SH-SY5Y (cell line): ENCODE data around the gene STH.

Experiments used
- GATA2 ChIP-seq: IDR thresholded peaks from 2 replicates; pipeline ENCODE4 v1.6.1; 2011; ENCODE audit warnings: mild to moderate bottlenecking, low read depth, low read length
- GATA3 ChIP-seq: IDR thresholded peaks from 2 replicates; pipeline ENCODE4 v1.6.1; 2011; ENCODE audit warnings: low read depth, mild to moderate bottlenecking, low read length, moderate library complexity

The STH gene

DNA sequence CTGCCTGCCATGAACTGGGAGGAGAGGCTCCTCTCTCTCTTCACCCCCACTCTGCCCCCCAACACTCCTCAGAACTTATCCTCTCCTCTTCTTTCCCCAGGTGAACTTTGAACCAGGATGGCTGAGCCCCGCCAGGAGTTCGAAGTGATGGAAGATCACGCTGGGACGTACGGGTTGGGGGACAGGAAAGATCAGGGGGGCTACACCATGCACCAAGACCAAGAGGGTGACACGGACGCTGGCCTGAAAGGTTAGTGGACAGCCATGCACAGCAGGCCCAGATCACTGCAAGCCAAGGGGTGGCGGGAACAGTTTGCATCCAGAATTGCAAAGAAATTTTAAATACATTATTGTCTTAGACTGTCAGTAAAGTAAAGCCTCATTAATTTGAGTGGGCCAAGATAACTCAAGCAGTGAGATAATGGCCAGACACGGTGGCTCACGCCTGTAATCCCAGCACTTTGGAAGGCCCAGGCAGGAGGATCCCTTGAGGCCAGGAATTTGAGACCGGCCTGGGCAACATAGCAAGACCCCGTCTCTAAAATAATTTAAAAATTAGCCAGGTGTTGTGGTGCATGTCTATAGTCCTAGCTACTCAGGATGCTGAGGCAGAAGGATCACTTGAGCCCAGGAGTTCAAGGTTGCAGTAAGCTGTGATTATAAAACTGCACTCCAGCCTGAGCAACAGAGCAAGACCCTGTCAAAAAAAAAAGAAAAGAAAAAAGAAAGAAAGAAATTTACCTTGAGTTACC is 36.7 kb upstream of the STH start:
- TF ChIP-seq GATA3 (no peak), GATA2 (no peak)

DNA sequence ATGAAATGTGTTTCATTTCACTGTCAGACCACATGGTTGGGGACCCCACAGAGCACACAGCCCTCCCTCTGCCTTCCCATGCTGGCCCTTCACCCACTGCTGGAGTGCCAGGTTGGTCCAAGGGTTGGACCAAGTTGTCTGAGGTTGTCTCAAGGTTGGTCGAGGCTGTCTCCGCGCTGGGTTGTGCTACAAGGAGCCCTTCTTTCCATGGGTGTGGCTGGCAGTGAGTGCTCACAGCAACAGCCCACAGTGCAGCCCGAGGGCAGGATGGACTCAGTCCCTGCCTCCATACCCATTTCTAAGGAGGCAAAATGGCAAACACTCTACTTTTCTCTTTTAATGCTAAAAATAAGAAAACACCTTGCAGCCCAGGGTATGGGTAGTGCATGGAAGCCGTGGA is 35.8 kb upstream of the STH start:
- no peak for TF ChIP-seq GATA2
- no peak for TF ChIP-seq GATA3

DNA sequence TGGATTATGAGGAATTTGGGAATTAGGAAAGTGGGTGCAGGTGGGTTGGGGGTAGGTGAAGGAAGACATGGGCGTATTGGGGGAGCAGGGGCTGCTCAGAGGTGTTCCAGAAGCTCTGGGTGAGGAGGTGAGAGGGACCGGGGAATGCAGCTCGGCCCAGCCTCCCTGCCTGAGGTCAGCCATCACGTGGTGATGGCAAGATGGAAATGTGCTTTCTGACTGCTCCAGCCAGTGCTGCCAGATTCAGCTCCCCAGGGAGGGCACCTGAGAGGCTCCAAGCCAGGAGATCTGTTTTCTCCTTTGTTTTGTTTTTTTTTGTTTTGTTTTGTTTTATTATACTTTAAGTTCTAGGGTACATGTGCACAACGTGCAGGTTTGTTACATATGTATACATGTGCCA is 35.2 kb upstream of the STH start:
- no peak for TF ChIP-seq GATA2
- no peak for TF ChIP-seq GATA3

DNA sequence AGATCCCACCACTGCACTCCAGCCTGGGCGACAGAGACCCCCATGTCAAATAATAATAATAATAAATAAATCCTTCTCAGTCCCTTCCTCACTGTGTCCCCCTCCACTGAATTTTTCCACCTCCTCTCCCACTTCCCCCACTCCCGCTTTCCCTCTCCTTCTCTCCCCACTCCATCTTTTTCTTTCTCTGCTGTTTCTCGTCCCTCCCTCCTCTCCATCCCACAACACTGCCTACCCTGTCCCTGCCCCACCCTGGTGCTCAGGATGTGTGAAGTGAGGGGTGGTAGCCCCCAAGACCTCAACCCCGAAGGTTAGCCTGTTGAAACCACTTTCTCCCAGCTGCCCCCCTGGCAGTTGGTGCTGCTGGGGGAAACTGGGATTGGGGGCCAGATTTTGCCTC is 34.4 kb upstream of the STH start:
- TF ChIP-seq GATA3 (no peak), GATA2 (no peak)

DNA sequence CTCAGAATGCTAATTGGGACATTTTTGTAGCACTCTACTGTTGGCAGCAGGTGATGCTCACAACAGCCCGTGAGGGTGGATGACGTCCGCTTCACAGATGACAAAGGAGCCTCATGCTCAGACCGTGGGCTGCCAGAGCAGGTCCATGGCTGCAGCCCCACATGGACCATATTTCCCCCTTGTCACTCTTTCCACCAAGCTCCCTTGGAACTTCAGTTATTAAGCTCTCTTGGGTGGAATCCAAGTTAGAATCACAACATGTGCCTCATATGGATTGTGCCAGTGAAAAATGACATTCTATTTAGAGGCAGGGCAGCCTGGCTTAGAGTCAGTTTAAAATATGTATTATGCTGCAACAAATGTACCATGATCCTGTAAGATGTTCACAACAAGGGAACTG is 33.2 kb upstream of the STH start:
- TF ChIP-seq GATA3, result no peak
- TF ChIP-seq GATA2, result no peak

DNA sequence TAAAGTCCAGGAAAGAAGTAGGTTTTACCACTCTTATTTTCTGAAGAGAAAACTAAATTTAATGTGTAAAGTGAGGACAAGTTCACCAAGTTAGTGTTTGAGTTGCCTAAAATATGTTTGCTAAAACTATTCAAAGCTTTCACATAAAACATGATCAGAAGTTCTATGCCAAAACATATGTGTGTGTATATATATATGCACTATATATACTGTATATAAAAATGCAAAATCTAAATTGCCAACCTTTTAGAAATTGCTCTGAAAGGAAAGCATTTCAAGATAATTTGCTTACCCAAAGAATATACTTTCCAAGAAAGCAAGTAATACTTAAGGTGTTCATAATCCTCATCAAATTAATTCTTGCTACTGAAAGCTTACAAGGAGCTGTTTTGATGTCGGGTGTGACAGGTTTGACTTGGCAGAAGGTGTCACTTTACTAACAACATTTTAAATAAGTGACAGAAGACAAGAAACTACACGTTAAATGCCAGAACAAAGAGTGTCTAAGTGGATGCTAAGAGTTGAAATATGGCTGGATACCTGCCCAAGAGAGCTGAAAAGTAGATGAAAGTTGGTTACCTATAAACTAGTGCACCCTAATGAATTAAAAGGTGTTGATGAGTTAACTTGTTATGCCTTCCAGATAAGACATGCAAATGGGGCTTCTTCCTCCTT is 32.3 kb upstream of the STH start:
- no peak for TF ChIP-seq GATA3
- no peak for TF ChIP-seq GATA2

DNA sequence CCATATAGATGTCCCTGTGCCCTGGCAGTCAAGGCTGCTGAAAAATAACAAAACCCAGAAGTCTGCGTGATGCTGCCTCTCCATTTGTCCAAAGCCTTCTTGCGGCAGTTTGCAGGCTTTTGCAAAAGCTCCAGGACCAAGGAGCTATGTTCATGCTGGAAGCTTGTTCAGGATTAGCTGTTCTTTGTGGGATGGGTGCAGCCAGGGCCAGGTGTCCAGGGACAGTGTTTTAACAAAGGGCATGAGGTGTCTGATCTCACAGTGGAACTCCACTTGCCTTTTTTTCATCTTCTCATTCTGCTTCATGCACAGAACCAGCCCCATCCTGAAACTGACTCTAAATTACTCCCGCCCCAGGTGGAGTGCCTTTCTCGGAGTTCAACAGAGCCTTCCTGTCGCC is 31.7 kb upstream of the STH start:
- TF ChIP-seq GATA2 (no peak), GATA3 (no peak)

DNA sequence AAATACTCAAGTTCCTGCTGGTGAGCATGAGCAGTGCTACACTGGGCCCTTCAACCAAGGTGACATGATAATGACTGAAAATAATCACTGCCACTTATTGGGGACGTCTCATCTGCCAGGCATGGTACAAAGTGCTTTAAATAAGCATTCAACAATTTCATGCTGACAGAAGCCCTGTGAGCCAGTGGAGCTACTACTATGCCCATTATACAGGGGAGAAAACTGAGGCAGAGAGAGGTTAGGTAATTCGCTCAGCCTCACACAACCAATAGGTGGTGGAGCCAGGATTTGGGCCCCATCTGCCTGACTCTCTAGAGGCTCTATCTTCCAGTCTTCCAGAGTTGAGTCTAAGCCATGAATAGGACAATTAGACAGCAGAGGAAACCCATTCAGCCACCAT is 30.3 kb upstream of the STH start:
- TF ChIP-seq GATA2, result no peak
- TF ChIP-seq GATA3, result no peak

DNA sequence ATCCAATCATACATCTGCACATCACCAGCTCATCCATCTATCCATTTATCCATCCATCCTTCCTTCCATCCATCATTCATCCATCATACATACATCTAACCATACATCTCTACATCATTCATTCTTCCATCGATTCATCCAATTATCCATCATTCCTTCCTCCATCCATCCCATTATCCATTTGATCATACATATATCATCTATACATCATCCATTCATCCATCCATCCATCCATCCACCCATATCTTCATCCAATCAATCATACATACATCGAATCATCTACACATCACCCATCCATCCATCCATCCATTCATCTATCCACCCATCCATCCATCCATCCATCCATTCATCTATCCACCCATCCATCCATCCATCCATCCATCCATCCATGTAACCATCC is 29.3 kb upstream of the STH start:
- no peak for TF ChIP-seq GATA2
- no peak for TF ChIP-seq GATA3

DNA sequence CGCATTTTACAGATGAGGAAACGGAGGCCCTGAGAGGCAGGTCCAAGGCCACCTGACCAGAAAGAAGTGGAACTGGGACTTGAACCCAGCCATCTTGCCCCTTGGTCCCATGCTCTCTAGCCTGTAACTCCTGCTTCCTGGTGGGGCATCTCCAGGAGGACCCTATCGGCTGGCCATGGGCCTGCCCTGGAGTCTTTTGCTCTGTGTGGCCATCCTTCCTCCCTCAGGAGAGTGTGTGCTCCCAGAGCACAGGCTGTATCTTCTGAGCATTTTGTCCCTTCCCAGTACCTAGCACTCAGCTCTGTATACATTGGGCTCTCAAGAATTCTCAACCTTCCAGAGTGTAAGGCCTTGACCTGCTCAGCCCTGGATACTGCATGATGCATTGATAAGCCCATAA is 28.4 kb upstream of the STH start:
- TF ChIP-seq GATA3, result no peak
- TF ChIP-seq GATA2, result no peak

DNA sequence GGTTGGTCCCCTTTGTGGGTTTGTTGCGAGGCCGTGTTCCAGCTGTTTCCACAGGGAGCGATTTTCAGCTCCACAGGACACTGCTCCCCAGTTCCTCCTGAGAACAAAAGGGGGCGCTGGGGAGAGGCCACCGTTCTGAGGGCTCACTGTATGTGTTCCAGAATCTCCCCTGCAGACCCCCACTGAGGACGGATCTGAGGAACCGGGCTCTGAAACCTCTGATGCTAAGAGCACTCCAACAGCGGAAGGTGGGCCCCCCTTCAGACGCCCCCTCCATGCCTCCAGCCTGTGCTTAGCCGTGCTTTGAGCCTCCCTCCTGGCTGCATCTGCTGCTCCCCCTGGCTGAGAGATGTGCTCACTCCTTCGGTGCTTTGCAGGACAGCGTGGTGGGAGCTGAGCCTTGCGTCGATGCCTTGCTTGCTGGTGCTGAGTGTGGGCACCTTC is 27.3 kb upstream of the STH start:
- no peak for TF ChIP-seq GATA3
- TF ChIP-seq GATA2, result no peak

DNA sequence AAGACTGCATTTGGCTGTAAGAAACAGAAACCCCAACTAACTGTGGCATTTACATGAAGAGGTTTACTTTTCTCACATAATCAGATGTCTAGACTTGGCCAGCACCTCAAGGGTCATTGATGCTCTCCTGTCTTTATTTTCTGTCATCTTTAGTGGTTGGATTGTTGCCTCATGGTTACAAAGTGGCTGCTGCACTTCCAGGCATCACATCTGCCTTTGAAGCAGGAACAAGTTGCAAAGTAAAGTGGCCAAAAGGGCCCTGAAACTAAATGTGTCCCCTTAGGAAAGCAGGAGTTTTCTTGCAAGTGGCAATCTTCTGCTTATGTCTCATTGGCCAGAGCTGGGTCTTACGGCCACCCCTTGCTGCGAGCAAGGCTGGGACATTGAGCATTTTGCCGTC is 26.5 kb upstream of the STH start:
- TF ChIP-seq GATA2 (no peak), GATA3 (no peak)

DNA sequence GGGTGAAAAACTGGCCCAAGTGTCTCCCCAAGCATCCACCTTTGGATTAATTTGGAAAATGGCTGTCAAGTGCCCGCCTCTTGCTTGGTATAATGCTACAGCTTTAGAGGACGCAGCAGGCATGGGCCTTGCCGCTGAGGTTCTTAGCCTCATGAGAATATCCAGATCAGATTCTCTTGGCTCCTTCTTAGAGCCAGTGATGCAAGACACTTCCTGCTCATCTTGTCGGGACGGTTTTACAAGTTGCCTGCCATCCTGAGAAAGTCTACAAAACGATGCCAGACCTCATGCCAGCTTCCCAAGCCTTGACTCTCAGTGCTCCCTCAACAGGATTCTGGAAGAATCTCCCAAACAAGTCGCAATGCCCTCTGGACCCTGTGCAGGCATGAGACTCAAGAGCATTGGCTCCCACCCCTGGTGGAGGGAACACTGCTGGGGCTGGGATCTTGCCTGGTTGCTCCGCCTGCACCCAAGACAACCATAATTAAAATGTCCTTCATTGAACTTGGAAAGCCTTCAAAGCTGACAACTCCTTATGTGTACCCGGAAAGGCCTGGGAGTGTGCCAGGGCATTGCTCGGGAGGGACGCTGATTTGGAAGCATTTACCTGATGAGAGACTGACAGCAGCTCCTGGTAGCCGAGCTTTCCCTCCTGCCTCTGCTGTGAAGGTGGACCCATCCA is 25.8 kb upstream of the STH start:
- TF ChIP-seq GATA2 (no peak), GATA3 (no peak)

DNA sequence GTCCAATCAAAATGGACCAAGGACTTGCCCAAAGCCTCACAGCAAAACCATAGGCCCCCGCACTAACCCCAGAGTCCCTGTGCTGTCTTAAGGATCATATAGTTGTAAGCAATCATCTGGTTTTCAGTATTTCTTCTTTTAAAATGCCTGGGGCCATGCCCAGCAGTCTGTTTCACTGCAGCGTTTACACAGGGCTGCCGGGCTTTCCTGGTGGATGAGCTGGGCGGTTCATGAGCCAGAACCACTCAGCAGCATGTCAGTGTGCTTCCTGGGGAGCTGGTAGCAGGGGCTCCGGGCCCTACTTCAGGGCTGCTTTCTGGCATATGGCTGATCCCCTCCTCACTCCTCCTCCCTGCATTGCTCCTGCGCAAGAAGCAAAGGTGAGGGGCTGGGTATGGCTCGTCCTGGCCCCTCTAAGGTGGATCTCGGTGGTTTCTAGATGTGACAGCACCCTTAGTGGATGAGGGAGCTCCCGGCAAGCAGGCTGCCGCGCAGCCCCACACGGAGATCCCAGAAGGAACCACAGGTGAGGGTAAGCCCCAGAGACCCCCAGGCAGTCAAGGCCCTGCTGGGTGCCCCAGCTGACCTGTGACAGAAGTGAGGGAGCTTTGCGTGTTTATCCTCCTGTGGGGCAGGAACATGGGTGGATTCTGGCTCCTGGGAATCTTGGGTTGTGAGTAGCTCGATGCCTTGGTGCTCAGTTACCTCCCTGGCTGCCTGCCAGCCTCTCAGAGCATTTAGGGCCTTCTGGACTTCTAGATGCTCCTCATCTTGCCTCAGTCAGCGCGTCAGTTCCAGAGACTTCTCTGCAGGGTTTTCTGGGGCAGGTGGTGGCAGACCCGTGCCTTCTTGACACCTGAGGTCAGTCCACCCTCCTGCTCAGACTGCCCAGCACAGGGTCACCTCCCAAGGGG is 24.8 kb upstream of the STH start:
- TF ChIP-seq GATA2 (no peak), GATA3 (no peak)
